Stimulated activated CD8-positive, alpha-beta memory T cell treated with anti-CD3 and anti-CD28 coated beads, Interleukin-15, amount 100 ng/mL, for 24 hours (primary cell): Measurements from ENCODE around the gene MCF2L2.
"Not testable (repeated sequence)": the region's sequence is repeated elsewhere in the genome, so short reads cannot be mapped to it uniquely, and the experiment has no call there.

Source experiments
- DNase-seq: peaks from one replicate; pipeline ENCODE4 v3.0.0-alpha.2; 2020; ENCODE audit warnings: low read depth

Gene MCF2L2

DNA sequence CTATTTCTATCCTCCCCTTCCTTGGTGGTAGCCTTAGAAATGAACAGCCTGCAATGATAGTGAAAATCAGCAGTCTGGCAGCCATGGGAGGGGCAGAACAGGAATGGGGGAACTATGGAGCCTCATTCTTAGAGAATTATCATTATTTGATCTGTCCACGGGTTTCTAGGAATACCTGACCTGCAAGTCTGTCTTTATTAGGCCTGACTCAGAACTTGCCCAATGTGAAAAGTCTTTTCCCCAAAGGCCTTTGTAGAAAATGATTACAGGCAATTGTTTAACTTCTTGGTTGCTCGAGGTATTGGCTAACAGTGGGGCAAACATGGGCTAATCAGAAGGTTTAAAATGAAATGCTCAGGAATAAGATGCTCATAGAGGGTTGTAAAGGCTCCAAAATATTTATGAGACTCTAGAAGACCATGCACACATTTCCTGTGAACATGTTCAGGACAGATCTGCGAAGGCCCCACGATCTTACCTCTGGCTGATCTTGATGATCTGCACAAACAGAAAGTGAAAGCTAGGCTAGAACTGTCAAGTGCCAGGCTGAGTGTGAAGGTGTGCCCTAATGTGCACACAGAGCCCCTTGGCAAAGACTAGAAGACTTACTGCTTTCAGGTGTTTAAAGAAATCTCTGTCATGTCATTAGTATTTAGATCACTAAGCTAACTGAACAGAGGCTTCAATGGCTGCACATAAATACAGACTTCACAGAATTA, 226.3 kb downstream of the MCF2L2 start:
- DNase-seq = no peak

DNA sequence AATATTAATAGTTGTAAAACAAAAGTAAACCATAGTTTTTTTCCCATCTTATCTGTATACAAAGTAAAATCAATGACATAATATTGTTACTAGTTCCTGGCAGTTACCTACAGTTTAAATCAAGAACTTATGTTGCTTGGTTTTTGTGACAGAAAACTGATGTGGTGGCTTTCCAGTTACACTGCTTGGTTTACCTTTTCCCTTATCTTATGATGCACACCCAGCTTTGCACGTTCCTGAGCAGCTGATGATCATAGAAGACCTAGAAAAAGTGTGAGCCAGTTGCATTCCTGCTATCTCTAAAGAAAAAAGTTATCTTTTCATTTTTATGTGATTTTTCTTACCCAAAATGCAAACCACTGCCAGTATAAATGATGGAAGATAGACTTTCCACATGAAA, 229.5 kb downstream of the MCF2L2 start:
- DNase-seq = no peak

DNA sequence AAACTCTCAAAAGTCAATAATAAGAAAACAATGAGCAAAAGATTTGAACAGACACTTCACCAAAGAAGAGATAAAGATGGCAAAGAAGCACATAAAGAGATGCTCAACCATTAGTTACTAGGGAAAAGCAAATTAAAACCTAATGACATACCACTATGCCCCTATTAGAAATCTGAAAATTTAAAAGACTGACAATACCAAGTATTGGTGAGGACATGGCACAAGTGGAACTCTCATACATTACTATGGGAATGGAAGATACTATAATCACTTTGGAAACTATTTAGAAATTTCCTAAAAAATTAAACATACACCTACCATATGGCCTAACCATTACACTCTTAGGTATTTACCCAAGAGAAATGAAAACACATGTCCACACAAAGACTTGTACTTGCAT, 230.7 kb downstream of the MCF2L2 start:
- no peak for DNase-seq

DNA sequence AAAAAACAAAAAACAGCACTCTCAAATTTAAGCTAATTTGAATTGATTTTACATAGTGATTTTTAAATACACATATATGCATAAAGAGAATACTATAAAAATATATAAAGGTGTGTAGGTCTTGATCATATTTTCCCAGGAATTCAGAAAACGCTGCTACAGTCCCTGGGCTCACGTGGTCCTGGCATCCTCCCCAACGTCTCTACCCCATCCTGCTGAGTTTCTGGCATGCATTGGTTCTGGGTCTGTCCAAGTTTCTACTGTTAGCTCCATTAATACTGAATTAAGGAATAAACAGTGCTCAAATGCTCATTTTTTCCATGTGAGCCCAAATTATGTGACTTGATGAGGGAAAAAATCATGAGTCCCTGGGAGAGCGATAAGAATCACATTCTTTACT, 233.2 kb downstream of the MCF2L2 start:
- no peak for DNase-seq

DNA sequence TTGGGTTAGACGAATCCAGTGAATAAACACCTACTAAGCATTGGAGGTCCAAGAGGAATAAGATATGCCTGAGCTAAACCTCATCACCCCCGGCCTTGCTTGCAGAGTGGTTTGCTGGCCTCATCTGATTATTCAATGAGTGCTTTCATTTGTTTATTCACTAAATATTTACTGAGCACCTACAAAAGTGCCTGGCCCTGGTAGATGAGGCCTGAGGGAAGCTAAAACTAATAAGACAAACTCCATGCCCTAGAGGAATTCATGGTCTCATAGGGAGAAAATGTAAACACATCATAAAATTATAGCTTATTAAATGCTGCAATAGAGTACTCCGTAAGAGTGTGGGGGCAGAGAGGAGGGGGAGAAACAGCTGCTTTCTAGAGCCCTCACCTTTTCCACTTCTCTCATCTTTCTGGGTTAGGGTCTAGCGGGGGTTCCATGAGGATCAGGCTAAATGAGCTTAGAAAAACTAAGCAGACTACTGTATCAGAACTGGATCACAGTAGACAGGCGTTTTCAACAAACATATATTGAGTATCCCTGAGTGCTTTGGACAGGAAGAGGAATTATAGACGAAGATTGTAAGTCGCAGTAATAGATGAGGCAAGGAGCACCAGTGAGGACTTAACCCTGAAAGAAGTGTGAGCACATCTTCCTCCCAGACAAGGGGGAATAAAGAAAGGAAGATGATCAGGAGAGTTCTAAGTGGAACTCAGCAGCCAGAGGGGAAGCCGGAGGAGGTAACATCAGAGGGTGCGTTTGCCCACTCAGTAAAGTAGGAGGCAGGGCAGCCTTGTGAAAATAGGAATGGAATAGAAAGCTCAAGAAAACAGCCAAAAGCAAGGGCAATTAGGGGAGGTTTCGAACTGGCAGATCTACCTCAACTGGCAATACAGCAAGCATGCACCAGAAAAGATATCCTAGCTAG, 234.4 kb downstream of the MCF2L2 start:
- DNase-seq = no peak

DNA sequence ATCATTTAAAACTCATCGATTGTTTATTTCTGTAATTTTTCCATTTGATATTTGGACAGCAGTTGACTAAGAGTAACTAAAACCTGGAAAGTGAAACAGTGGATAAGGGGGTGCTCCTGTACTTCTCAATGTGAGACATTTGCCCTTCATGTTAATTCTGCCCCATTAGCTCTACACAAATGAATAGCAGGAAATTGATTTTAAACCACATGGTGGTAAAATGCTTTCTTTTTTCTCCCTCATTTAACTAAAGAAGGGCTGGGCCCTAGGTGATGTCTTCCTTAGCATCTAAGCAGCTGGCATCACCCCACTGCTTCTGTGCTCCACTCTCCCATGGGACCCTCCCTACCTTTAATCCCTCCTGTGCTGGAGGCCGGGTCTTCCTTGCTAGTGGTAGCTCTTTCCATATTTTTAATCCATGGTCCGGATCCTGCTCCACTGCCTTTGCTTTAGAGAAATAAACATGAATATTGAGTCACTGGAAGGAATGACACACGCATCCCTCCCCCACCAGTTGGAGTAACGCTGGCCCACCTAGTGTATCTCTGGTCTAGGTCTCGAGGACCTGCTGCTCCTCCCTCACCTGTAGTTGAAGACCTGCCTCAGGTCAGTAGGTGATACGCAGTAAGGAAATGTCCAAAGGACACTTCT, 235.6 kb downstream of the MCF2L2 start:
- DNase-seq = no peak

DNA sequence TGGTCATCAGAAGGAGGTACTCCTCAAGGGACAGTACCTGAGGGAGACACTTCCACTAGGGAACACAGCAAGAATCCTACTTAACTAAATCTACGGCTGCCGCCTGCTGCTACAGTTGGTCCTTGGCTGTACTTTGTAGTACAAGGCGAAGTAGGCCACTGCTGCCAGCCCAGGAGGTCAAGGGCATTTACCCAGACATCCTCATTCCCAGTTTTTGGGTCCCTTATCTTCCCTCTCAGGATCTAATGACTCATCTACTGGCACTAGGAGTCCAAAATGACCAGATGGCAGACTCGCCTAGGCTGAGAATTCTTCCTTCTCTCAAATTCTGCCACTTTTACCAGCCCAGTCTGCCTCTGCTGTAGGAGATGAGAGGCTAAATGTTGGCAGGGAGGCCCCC, 238.8 kb downstream of the MCF2L2 start:
- DNase-seq = no peak

DNA sequence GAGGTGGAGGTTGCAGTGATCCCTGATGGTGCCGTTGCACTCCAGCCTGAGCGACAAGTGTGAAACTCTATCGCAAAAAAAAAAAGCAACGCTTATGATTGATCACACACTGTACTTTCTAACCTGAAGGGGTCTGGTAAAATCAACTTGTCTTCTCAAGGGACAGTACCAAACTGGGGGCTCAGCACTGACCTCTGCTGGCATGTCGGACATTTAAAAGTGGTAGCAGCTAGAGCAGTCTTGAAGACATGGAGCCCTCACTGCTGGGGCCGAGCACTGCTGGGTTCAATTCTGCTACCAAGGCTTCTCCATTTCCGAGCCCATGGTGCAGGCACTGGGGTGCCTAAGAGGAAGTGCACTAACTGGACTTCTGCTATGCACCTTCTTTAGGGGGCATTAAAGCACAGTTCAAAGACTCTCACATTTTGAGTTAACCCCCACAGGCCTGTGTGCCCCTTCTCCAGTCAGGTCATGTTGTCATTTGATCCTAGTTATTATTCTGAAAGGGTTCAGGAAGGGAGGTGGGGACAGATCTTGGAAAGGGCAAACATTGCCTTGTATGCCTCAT, 239.4 kb downstream of the MCF2L2 start:
- DNase-seq = no peak

DNA sequence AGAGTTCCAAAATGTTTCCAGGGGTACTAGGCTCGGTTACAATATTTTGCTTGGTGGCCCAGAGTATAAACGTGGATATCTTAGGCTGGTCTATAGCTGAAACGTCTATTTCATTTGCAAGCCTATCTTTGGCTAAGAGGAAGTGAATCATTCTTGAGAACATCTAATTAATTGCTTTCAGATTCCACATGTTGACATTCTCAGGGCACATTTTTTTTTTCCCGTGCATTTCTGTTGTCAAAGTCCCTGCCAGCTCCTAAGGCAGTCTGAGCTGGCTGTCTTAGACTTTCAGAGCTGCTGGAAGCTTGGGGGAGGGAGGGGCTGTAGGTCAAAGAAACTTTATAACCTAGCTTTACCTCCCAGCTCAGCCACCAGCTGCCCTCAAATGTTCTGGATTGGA, 242.7 kb downstream of the MCF2L2 start:
- no peak for DNase-seq

DNA sequence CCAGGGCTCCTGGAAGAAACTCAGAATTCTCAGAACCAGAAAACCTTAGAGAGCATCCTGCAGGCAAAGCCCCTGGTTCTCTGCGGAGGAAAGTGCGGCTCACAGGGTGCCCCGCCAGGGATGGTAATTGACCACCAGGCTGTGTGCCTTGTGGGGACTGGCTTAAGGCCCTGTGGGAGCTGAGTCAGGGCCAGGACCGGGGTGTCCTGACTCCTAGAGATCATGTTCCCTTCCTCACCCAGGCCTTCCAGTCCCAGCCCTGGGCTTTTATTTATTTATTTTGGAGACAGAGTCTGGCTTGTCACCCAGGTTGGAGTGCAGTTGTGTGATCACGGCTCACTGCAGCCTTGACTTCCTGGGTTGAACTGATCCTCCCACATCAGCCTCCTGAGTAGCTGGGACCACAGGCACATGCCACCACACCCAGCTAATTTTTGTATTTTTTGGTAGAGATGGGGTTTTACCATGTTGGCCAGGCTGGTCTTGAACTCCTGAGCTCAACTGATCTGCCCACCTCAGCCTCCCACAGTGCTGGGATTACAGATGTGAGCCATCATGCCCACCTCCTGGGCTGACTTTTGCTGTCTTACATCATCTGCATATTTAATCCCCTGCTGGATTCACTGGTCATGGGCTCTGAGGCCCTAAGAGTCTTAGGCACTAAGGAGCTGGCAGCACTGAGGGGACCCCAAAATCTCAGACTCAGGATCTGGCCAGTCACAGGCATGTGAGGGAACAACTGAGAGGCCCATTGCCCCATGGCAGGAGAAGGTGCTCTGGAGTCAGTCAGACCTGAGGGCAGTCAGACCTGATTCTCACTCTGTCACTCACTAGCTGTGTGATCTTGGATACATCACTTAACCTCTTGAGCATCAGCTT, 245.4 kb downstream of the MCF2L2 start:
- DNase-seq = no peak

DNA sequence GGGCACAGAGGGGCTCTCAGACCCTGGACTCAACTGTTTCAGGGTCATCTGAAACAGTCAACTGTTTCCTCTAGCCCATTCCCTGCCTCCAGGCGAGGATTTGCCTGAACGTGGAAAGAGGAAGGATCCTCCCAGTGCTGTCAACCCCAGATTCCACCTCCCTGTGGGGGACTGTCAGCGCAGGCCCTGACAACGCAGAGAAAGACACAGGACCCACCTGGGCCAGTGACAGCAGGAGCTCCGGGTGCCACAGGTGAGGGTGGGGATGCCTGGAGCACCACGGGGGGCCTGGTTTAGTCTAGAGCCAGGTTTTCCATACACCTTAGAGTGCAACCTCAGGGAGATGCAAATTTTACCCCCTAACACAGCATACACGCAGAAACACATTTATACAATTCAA, 246.3 kb downstream of the MCF2L2 start:
- no peak for DNase-seq

DNA sequence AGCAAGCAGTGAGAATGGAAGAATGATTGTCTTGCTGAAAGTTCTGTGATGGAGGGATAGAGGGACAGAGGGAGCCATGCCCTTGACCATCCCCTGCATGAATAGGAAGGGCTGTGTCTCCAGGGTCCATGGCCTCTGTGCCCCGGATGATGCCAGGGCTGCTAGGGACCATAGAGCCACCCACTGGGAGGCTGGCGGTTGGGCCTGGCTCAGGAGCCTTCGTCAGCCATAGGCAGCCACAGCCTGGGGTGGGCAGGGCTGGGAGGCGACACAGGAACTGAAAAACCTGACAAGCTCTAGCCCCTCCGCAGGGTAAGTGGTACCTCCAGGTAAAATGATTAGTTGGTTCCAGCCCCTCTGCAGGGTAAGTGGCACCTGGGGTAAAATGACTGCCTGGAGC, 246.8 kb downstream of the MCF2L2 start:
- no peak for DNase-seq

DNA sequence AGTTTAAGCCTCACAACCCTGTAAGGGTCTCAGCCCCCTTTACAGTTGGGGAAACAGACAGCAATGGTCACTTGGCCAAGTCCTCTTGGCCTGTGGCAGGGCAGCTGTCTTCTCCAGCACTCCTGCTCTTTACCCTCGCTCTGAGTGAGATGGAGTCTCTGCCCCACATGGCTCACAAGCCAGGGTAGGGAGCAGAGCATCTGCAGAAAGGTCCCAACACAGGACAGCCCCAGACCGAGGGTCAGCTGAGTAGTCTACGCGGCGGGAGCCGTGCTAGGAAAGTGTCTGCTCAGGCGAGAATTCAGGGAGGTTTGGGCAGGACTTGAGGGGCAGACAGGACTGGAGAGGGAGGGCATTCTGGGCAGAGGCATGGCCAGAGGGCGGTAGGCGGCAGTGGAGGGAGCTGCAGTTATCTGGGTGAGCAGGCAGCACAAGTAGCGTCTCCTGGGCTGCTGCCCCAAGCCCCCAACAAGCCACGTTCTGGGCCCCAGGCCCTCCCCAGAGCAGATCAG, 247.6 kb downstream of the MCF2L2 start:
- DNase-seq = no peak

DNA sequence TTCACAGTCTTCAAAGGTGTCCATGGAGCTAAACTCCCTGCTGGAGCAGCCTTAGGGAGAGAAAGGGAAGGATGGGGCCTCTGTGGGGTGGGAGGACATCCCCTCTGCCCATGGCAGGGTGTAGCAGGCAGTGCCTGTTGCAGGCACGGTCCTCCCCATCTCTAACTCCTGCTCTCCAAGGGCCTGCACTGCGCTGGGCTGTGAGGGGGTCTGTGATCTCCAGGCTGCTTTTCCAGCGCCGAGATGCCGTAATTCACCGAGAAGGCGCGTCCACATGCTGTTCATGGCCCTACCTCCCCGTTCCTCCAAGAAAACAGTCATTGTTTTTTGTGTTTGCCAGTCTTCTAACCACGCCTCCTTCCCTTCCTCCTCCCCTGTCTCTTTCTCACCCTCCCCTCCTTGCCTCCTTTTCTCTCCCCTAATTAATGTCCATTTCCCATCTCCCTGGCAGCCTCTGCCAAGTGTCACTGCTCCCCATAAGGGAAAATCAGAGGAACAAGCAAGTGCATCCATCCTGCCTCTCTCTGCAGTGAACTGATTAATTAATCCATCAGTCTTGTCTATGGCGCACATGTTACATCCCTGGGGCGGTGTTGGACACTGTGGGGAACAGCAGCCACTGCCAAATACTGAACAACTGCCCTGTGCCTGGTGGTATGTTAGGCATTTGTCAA, 248.2 kb downstream of the MCF2L2 start:
- DNase-seq = no peak

DNA sequence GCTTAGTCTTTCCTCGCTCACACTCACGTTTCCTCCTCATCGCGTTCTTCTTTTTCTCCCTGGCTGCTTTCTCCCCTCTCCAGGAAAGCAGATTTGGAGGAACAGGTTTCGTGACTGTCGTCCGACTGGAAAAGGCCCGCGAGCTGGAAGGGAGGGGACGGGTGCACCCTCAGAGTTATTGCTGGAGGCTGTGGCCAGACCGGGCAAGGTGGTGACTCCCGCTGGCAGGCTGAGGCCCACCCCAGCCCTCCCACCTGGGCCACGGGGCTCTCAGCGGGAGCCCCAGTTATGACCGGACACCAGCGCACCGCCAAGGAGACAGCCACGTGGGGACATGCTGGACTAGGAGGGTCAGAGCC, 248.9 kb downstream of the MCF2L2 start:
- DNase-seq = not testable (repeated sequence)

DNA sequence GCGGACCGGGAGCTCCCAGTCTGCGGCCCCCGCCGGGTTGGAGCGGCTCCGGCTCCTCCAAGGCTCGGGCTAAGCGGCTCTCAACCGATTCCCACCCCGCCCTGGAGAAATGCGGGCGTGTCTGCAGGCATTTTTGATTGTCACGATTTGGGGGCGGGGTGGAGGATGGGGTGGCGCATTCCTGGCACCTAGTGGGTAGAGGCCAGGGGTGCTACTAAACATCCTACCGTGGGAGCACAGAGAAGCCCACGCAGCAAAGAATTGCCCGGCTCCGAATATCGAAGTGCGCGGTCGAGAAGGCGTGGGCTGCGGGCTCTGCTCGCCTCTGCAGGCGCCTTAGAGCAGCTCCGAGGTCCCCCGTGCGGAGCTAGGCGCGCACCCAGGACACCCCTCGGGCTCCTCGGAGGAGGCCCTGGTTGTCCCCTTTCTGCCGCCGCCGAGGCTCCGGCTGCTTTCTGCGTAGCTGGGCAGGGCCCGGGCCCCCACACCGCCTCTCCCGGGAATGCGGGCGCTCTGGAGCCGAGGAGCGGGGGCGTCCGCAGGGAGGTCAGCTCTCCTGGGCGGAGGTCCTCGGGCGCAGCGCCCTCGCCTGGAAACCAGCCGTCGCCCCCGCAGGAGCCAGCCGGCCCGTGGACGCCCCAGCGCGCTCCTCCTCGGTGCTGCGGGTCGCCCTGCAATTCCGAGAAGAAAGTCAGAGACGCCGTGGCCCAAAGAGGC, 249.4 kb downstream of the MCF2L2 start:
- no peak for DNase-seq

DNA sequence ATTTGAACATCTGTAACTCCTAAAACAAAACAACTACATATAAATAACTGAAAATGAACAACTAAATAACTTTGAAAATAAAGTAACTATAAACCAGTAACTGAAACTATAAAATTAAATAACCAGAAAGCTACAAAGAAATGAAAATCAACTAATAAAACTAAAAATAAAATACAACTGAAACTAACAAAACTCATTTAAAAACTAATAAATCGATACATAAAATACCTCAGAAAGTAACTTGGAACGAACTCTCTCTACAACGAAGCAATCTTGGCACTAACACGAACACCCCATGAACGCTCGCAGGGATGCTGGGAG, 249.9 kb downstream of the MCF2L2 start:
- no peak for DNase-seq

DNA sequence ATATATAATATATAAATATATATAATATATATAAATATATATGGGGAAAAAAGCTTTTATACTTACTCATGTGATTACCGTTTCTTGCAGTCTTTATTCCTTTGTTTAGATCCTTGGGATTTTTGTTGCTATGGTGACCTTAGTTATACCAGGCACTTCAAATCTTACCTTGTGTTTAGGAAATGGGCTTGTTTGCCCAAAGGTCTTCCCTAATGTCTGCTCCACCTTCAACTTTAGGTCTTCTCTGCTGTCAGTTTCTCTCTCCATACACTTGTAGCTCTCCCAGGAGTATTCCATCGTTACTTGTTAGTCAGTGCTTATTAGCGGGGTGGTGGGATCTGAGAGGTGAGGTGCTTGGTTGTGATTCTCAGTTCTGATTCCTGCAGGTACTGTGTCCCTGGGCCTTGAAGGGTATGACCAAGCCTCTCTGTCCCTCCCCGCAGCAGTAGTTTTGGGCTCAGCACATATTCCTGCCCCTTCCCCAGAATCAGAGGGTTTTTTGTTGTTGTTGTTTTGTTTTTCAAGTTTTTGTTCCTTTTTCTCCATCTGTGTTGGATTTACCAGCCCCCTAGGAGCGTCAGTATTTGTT, 256.3 kb downstream of the MCF2L2 start:
- no peak for DNase-seq

DNA sequence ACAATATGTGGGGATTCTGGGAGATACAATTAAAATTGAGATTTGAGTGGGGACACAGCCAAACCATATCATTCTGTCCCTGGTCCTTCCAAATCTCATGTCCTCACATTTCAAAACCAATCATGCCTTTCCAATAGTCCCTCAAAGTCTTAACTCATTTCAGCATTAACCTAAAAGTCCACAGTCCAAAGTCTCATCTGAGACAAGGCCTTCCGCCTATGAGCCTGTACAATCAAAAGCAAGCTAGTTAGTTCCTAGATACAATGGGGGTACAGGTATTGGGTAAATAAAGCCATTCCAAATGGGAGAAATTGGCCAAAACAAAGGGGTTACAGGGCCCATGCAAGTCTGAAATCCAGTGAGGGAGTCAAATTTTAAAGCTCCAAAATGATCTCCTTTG, 260.4 kb downstream of the MCF2L2 start:
- DNase-seq = not testable (repeated sequence)

DNA sequence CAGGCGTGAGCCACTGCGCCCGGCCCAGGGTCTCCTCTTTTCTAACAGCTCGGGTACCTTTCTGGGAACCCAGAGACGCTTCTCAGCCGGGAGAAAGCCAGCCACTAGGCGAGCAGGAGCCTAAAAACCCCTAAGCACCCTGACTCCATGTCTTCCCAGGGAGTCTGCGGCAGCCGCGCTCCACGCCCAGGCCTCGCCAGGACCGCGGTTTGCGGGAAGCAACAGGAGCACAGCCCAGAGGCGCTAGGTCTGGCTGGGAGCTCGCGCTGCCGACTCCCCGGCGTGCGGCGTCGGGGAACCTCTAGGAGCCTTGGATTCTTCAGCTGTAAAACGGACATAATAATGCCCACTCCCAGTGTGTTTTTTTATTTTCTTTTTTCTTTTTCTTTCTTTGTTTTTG, 264.9 kb downstream of the MCF2L2 start:
- DNase-seq = no peak
